Duodenal mucosa (tissue), 2 donors: Measurements from ENCODE around the gene SYNPR.

ENCODE experiments used
- H3K27ac ChIP-seq: one replicate; pipeline ENCODE4 v1.7.0; 2013; ENCODE audit warnings: low read depth, low read length
- H3K27me3 ChIP-seq, 2 donors: one replicate each; pipeline ENCODE4 v1.7.0; 2013; ENCODE audit warnings: low read length in 2 of 2, control low read depth in 1 of 2; ENCODE audit not compliant: insufficient read depth in 2 of 2, control insufficient read depth in 1 of 2
- H3K36me3 ChIP-seq, 2 donors: one replicate each; pipeline ENCODE4 v1.7.0; 2013; ENCODE audit warnings: low read length in 2 of 2, control low read depth in 1 of 2; ENCODE audit not compliant: insufficient read depth in 2 of 2, control insufficient read depth in 1 of 2
- H3K4me1 ChIP-seq, 2 donors: one replicate each; pipeline ENCODE4 v1.7.0; 2013; ENCODE audit warnings: low read length in 2 of 2, control low read depth in 1 of 2; ENCODE audit not compliant: insufficient read depth in 2 of 2, control insufficient read depth in 1 of 2
- H3K4me3 ChIP-seq, 2 donors: one replicate each; pipeline ENCODE4 v1.7.0; 2013; ENCODE audit warnings: low read length in 2 of 2, low read depth in 1 of 2
- H3K9ac ChIP-seq, 2 donors: one replicate each; pipeline ENCODE4 v1.7.0; 2013; ENCODE audit warnings: low read length in 2 of 2, low read depth in 1 of 2
- H3K9me3 ChIP-seq, 2 donors: one replicate each; pipeline ENCODE4 v1.7.0; 2013; ENCODE audit warnings: low read length in 2 of 2, control low read depth in 1 of 2; ENCODE audit not compliant: control insufficient read depth in 1 of 2

Gene SYNPR

DNA sequence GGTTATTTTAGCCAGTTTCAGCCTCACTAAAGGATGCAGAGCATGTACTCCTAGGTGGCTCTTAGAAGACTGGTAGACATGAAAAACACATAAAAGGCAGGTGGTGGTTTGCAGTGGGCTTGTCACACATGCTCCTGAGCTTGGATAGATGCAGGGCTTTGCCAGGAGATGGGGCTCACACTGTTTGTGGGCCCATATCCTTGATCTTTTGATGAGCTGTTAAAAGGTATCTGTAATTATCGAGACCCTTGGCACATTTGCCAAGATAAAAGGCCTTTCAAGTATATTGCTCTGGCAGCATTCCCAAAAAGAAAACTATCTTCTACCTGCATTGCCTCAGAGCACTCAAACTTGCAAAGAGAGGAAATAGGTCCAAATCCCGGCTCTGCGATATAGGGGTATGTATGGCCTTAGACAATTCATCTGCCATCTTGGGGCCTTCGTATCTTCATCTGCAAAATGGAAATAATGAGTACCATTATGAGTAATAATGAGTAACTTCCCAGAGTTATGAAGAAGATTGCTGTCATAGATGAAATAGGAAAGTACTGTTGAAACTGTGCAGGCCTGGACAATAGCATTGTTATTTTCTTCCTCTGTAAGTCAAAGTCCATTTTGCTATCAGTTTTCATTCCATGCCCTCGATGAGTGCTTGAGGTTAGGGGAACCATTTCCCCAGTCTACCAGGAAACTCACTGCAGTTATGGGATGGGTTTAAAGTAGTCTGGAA is 172.7 kb downstream of the SYNPR start:
- Histone ChIP-seq H3K4me3 (no peak overlapping the region), H3K4me1 (peaks cover 22 to 25% of the 10 kb centered on the region in 2 donors), H3K27ac (no peak overlapping the region)

DNA sequence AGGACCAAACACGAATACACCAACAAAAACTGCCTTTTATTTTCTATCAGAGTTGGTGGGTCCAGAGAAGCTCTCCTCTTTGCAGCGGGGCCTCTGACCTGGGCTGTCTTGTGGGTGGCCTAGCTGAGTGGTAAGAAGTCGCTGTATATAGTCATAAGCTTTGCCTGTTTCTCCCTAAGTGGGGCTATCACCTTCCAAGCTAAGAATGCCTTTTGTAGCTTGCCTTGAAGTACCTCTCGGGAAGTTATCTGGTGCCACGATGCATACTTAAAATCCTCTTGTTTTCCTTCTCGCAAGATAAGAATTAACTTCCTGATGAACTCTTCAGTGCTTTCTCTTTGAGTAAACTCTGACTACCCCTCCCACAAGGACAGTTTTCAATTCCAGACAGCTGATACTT is 178.8 kb downstream of the SYNPR start:
- peaks cover 0 to under 1% of the 10 kb centered on the region in 2 donors for H3K4me1 ChIP-seq
- no peaks in the 10 kb centered on the region for H3K9me3 ChIP-seq
- H3K27me3 ChIP-seq, result no peaks in the 10 kb centered on the region
- no peak overlapping the region for H3K4me3 ChIP-seq
- no peak overlapping the region for H3K9ac ChIP-seq
- H3K36me3 ChIP-seq, result no peaks in the 10 kb centered on the region
- no peak overlapping the region for H3K27ac ChIP-seq

More for the DNA sequence above, 172.7 kb downstream of the SYNPR start:
- H3K36me3 ChIP-seq, result no peaks in the 10 kb centered on the region
- no peak overlapping the region for H3K9ac ChIP-seq
- no peaks in the 10 kb centered on the region for H3K9me3 ChIP-seq
- H3K27me3 ChIP-seq, result no peaks in the 10 kb centered on the region

DNA sequence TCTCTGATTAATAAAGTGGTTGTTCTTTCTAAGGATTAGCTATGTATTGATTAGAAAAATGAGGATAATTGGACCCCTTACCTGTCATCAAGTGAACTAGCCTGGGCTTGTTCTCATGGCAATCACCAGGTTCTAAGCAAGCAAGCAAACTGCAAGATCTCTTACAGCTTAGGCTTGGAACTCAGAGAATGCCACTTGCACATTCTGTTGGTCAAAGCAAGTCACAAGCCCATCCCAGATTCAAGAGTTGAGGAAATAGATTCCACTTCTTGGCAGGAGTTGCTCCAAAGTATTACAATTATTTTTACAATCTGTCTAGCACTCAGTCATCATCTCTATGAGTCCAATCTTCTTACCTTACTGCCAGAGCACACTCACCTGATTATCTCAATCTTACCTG is 180.3 kb downstream of the SYNPR start:
- H3K9ac ChIP-seq, result no peak overlapping the region
- H3K36me3 ChIP-seq, result no peaks in the 10 kb centered on the region
- H3K27me3 ChIP-seq, result no peaks in the 10 kb centered on the region
- H3K4me3 ChIP-seq, result no peak overlapping the region
- H3K27ac ChIP-seq, result no peak overlapping the region
- H3K9me3 ChIP-seq, result no peaks in the 10 kb centered on the region
- no peaks in the 10 kb centered on the region for H3K4me1 ChIP-seq

DNA sequence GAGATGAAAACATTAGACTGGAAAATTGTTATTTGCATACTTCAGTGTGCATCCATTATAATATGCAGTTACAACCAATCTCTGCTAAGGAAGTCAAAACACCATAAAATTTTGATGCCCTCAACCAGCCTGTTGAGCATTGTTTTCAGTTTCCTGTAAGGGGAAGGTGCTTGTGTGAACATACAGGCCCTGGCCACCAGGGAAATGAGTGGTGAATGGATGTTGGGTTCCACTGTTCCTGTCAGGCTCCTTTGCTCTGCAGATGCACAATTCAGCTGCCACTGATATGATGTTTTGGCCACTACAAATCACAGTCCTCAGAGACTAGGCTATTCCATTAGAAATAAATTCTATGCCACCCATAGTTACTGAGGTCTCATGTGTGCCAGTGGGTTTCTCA is 184.6 kb downstream of the SYNPR start:
- Histone ChIP-seq H3K27me3 (no peaks in the 10 kb centered on the region), H3K36me3 (no peaks in the 10 kb centered on the region)

DNA sequence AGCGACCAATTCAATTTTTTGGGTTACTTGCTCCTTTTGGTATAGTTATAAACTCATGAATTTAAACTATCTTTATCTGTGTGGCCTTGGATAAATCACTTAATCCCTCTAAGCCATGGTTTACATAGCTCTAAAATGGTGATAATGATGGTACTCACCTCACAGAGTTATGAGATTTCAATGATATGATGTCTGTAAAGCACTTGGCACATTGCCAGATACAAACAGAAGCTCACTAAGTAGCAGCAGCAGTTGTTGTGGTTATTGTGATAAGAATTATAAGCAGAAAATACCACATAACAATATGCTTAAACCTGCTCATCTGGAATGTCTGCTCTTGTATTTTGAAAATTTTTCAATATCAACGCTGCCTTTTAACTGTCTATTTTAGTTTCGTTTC is 189.3 kb downstream of the SYNPR start:
- H3K27ac ChIP-seq, result no peak overlapping the region
- H3K4me1 ChIP-seq, result no peaks in the 10 kb centered on the region
- no peaks in the 10 kb centered on the region for H3K36me3 ChIP-seq
- H3K4me3 ChIP-seq, result no peak overlapping the region
- H3K9ac ChIP-seq, result no peak overlapping the region
- no peaks in the 10 kb centered on the region for H3K27me3 ChIP-seq
- H3K9me3 ChIP-seq, result no peaks in the 10 kb centered on the region

More for the DNA sequence above, 184.6 kb downstream of the SYNPR start:
- Histone ChIP-seq H3K4me3 (no peak overlapping the region), H3K9me3 (no peaks in the 10 kb centered on the region), H3K27ac (no peak overlapping the region), H3K9ac (no peak overlapping the region), H3K4me1 (no peaks in the 10 kb centered on the region)

DNA sequence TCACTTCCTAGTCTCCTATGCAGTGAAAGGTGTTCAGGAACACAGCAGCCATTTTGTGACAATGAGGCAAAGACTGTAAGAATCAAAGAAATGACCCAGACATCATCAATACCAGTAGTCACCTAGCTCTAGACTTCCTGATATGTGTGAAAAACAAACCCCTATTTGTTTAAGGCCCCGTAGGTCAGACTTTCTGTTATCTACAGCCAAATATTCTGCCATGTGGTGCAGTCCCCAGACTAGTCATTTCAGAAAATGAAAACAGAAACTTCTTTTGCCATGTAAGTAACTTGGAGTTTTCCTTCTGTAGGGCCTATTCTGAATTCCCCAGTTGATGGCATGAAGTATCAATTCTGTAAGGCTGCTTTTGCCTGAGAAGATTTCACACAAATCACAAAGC is 192.6 kb downstream of the SYNPR start:
- Histone ChIP-seq H3K4me1 (no peaks in the 10 kb centered on the region), H3K27ac (no peak overlapping the region), H3K27me3 (no peaks in the 10 kb centered on the region), H3K4me3 (no peak overlapping the region), H3K9me3 (no peaks in the 10 kb centered on the region), H3K9ac (no peak overlapping the region), H3K36me3 (no peaks in the 10 kb centered on the region)

DNA sequence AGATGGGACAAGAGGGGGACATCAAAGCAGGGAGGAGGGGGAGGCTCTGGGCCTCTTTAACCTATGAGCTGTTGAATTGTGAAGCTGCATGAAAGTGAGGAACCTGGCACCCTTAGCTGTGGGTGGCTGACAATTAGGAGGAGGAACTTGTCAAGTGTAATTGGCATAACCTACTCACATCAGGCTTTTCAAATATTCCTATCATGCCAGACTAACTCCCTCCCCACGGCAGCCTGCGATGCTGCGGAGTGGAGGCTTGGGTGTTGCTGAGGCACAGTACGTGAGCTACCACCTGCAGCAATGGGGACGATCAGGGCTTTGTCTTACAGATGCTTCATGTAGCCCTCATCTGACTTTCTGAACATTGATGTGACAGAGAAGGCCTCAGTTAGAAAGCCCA is 193.7 kb downstream of the SYNPR start:
- no peaks in the 10 kb centered on the region for H3K9me3 ChIP-seq
- H3K9ac ChIP-seq, result no peak overlapping the region
- H3K27me3 ChIP-seq, result no peaks in the 10 kb centered on the region
- H3K27ac ChIP-seq, result no peak overlapping the region
- H3K36me3 ChIP-seq, result no peaks in the 10 kb centered on the region
- no peaks in the 10 kb centered on the region for H3K4me1 ChIP-seq
- H3K4me3 ChIP-seq, result no peak overlapping the region

DNA sequence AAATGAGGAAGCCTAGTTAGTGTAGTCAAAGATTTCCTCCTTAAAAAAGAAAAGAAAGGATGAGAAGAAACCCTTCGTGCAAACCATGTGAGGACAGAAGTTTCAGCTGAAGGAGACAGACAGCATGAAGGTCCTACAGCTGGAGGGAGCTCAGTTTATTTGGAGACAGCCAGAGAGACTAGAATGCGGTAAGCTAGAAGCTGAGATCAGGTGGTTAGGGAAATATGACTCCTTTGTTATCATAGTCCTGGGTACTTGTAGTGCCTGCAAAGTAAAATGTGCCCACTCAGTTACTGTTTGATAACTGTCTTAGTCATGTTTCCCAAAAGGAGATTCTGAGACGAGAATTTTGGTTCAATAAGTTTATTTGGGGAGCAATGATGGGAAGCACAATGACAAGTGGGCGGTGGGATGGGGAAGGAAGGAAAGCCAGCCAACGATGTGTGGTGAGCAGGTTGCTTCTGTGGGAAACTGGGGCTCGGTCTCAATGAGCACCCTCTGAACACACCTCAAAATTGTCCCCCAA is 195.6 kb downstream of the SYNPR start:
- no peak overlapping the region for H3K27ac ChIP-seq

DNA sequence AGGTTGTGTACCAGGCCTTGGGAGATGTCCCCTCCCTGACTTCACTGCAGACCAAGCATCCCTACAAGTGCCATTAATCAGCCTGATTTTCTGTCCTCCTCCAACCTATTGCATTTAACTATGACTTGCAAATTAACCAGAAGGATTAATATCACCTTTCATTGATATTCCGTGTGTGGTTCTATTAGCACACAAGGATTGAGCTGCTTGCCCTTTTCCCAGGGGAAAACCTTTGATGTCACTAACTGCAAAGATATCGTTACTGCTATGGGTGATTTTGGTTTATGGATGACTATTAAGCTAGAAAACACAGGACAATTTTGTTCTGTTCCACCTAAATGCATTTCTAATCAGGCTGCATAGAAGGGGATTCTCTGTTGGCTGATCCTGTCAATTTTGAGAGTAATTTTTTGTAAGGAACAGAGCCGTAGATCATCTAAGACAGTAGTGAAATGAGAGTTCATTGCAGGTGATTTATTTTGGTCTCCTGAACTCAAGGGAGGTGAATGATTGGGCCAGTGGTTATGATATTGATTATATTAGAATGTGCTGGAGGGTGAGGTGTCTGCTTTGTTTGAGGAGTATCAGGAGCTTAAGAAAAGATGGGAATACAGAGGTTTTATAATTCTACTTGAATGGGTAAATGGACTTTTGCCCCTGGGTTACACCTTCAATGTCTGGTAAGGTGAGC is 196.9 kb downstream of the SYNPR start:
- no peak overlapping the region for H3K27ac ChIP-seq
- no peaks in the 10 kb centered on the region for H3K36me3 ChIP-seq
- H3K9ac ChIP-seq, result no peak overlapping the region
- no peaks in the 10 kb centered on the region for H3K27me3 ChIP-seq
- H3K4me1 ChIP-seq, result no peaks in the 10 kb centered on the region
- no peaks in the 10 kb centered on the region for H3K9me3 ChIP-seq
- no peak overlapping the region for H3K4me3 ChIP-seq

More for the DNA sequence above, 195.6 kb downstream of the SYNPR start:
- Histone ChIP-seq H3K9ac (no peak overlapping the region), H3K4me3 (no peak overlapping the region), H3K4me1 (no peaks in the 10 kb centered on the region), H3K36me3 (no peaks in the 10 kb centered on the region), H3K27me3 (no peaks in the 10 kb centered on the region), H3K9me3 (no peaks in the 10 kb centered on the region)

DNA sequence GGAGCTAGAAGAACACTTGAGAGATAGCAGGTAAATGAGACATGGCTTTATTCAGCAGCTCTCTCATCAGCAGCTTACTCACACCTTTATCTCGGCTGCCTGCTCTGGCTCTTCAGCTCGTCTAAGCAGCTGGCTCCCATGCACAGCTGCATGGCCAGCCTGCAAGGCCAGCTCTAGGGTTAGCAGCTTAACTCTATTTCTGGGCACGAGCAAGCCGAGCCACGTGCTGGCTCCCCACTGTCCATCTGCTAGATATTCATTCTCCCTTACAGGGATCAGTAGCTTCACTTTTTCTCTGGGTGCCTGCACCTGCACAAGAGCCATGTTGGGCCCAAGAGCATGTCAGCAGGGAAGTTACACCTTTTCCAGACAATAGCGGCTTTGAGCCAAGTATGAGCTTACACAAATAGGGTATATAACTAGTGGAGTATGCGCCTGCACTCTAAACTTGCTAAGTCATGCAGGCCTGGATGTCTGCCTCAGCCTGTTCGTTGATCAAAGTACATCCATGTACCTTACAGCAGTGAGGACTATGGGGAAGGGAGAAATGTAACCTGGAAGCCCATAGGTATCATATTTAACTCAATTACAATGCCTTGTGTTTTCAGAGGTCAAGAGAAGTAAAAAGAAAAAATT is 199.5 kb downstream of the SYNPR start:
- H3K27me3 ChIP-seq, result no peaks in the 10 kb centered on the region
- H3K27ac ChIP-seq, result no peak overlapping the region
- H3K9ac ChIP-seq, result no peak overlapping the region
- no peaks in the 10 kb centered on the region for H3K4me1 ChIP-seq
- H3K9me3 ChIP-seq, result no peaks in the 10 kb centered on the region
- H3K4me3 ChIP-seq, result no peak overlapping the region
- H3K36me3 ChIP-seq, result no peaks in the 10 kb centered on the region
